ENCODE data around the gene NOD2. TPM values are rescaled to one million over a fixed set of nuclear protein-coding genes. Genes with fewer than 3 reads are reported as not detected.

Gene NOD2
- total and polyA plus RNA-seq, 2 of the 13 experiments (the other 11 are each of a cell fraction or from before 2014, with no cell fraction given) = 0.27 to 0.81 TPM

- peak; percentile 24; the same call in 1 of the 2 replicates for TF ChIP-seq ZNF160 (CRISPR knock-in tag; IDR thresholded peaks at IDR 0.05)
- no peak for TF ChIP-seq FOXK2 (IDR thresholded peaks at IDR 0.05)
- TF ChIP-seq ZNF792 (CRISPR knock-in tag; IDR thresholded peaks at IDR 0.05) = no peak
- TF ChIP-seq ZBTB8A (CRISPR knock-in tag; IDR thresholded peaks at IDR 0.05; ENCODE audit: borderline replicate concordance, low read depth) = no peak
- TF ChIP-seq THAP9 (CRISPR knock-in tag; IDR thresholded peaks at IDR 0.05; ENCODE audit: borderline replicate concordance) = no peak
- no peak for TF ChIP-seq TEF (CRISPR knock-in tag; IDR thresholded peaks at IDR 0.05)
- TF ChIP-seq ELF4 (CRISPR knock-in tag; IDR thresholded peaks at IDR 0.05; ENCODE audit: borderline replicate concordance) = no peak
- no peak for TF ChIP-seq AFF4 (CRISPR knock-in tag; IDR thresholded peaks at IDR 0.05)
- no peak for TF ChIP-seq ZNF770 (CRISPR knock-in tag; IDR thresholded peaks at IDR 0.05)
- no peak for TF ChIP-seq KLF13 (CRISPR knock-in tag; IDR thresholded peaks at IDR 0.05)
- no peak for TF ChIP-seq ZNF75D (CRISPR knock-in tag; IDR thresholded peaks at IDR 0.05; ENCODE audit: borderline replicate concordance)
- no peak for TF ChIP-seq SOX6 (IDR thresholded peaks at IDR 0.05)
- peak; percentile 36; the same call in 1 of the 2 replicates for TF ChIP-seq SOX6 (CRISPR knock-in tag; IDR thresholded peaks at IDR 0.05)
- no peak for TF ChIP-seq SMAD3 (CRISPR knock-in tag; IDR thresholded peaks at IDR 0.05)
- no peak for TF ChIP-seq ARNT (IDR thresholded peaks at IDR 0.05)
- TF ChIP-seq ZNF224 (CRISPR knock-in tag; IDR thresholded peaks at IDR 0.05) = 0 out of 2 replicates have a peak, but pooled peaks have one; percentile 40
Measured at GRCh38 chr16:50741781-50742575, 48.6 kb downstream of the NOD2 start, which contains the start of gene CYLD (continued).

All from HepG2 (cell line).